BLaER1 treated with 17β-estradiol and CSF1 and Interleukin-3, amounts not matched to agents 10 nM and 100 nM (cell line): ENCODE measurements around the gene SPDYE6.
"Not testable (repeated sequence)": the region's sequence is repeated elsewhere in the genome, so short reads cannot be mapped to it uniquely, and the experiment has no call there.

ENCODE experiments used
- H3K27ac ChIP-seq, 11 experiments: shearing (Covaris generic); formaldehyde crosslinking; 2 replicates each; pipeline ENCODE4 v1.8.1; 2022
- H3K27me3 ChIP-seq, 11 experiments: shearing (Covaris generic); formaldehyde crosslinking; 2 replicates each; pipeline ENCODE4 v1.8.1; 2022
- H3K36me3 ChIP-seq, 11 experiments: shearing (Covaris generic); formaldehyde crosslinking; 2 replicates each; pipeline ENCODE4 v1.8.1; 2022
- H3K4me1 ChIP-seq, 10 experiments: shearing (Covaris generic); formaldehyde crosslinking; 2 replicates each; pipeline ENCODE4 v1.8.1; 2022
- H3K4me2 ChIP-seq, 11 experiments: shearing (Covaris generic); formaldehyde crosslinking; 2 replicates each; pipeline ENCODE4 v1.8.1; 2022
- H3K4me3 ChIP-seq, 10 experiments: shearing (Covaris generic); formaldehyde crosslinking; 2 replicates each; pipeline ENCODE4 v1.8.1; 2022
- H3K9ac ChIP-seq, 11 experiments: shearing (Covaris generic); formaldehyde crosslinking; 2 replicates each; pipeline ENCODE4 v1.8.1; 2022
- H3K9me3 ChIP-seq, 11 experiments: shearing (Covaris generic); formaldehyde crosslinking; replicated peaks in 1 of 11; 2 replicates each; pipeline ENCODE4 v1.8.1; 2022
- H4K20me1 ChIP-seq, 11 experiments: shearing (Covaris generic); formaldehyde crosslinking; 2 replicates each; pipeline ENCODE4 v1.8.1; 2022
- Cebpa-rat ChIP-seq, 11 experiments: shearing (Covaris generic); IDR thresholded peaks; 2 replicates each; pipeline ENCODE4 v1.8.1; 2022

The SPDYE6 gene

GRCh38 chr7:102395592-102395872 lies 39.3 kb upstream of the SPDYE6 start:
- no peaks in the 10 kb centered on the region for H3K27me3 ChIP-seq
- H3K4me1 ChIP-seq, result peaks cover 17 to 24% (median 20%) of the 10 kb centered on the region in 10 experiments
- peak overlapping the region; percentile 83 to 98 (median 90) for H3K4me3 ChIP-seq
- H3K9ac ChIP-seq, result peak overlapping the region; percentile 88 to 96 (median 90)
- no peaks in the 10 kb centered on the region for H3K9me3 ChIP-seq
- H4K20me1 ChIP-seq, result peaks cover 0 to 57% (median 12%) of the 10 kb centered on the region in 11 experiments; a peak in 15 of 22 replicates
- no peak for TF ChIP-seq Cebpa-rat (IDR thresholded peaks at IDR 0.05)
- peak overlapping the region; percentile 54 to 88 (median 81); a peak in 21 of 22 replicates for H3K27ac ChIP-seq
- H3K36me3 ChIP-seq, result peaks cover 32 to 69% (median 62%) of the 10 kb centered on the region in 11 experiments
- H3K4me2 ChIP-seq, result peak overlapping the region; percentile 81 to 99 (median 94)

- Histone ChIP-seq H3K4me1 (peaks cover 17 to 24% (median 20%) of the 10 kb centered on the region in 10 experiments), H3K9me3 (no peaks in the 10 kb centered on the region), H3K4me3 (no peak overlapping the region), H3K36me3 (peaks cover 15 to 61% (median 45%) of the 10 kb centered on the region in 11 experiments), H3K4me2 (no peak overlapping the region), H3K27me3 (no peaks in the 10 kb centered on the region), H3K9ac (no peak overlapping the region), H3K27ac (no peak overlapping the region), H4K20me1 (peaks cover 0 to 68% (median 21%) of the 10 kb centered on the region in 11 experiments; a peak in 14 of 22 replicates)
- TF ChIP-seq Cebpa-rat (IDR thresholded peaks at IDR 0.05), result no peak
Measured at GRCh38 chr7:102393467-102393866, 37.2 kb upstream of the SPDYE6 start.

GRCh38 chr7:102392330-102392729 lies 36.1 kb upstream of the SPDYE6 start:
- H3K4me3 ChIP-seq, result no peak overlapping the region
- no peak overlapping the region for H3K4me2 ChIP-seq
- H3K9ac ChIP-seq, result no peak overlapping the region
- H3K27ac ChIP-seq, result no peak overlapping the region
- TF ChIP-seq Cebpa-rat (IDR thresholded peaks at IDR 0.05), result no peak
- H3K4me1 ChIP-seq, result peaks cover 14 to 25% (median 16%) of the 10 kb centered on the region in 10 experiments
- no peaks in the 10 kb centered on the region for H3K9me3 ChIP-seq
- peaks cover 15 to 61% (median 42%) of the 10 kb centered on the region in 11 experiments for H3K36me3 ChIP-seq
- no peaks in the 10 kb centered on the region for H3K27me3 ChIP-seq
- H4K20me1 ChIP-seq, result peaks cover 0 to 67% (median 21%) of the 10 kb centered on the region in 11 experiments; a peak in 14 of 22 replicates

GRCh38 chr7:102390697-102391484 lies 34.6 kb upstream of the SPDYE6 start:
- no peak for TF ChIP-seq Cebpa-rat (IDR thresholded peaks at IDR 0.05)
- no peaks in the 10 kb centered on the region for H3K9me3 ChIP-seq
- H3K9ac ChIP-seq, result no peak overlapping the region
- H4K20me1 ChIP-seq, result peaks cover 0 to 67% (median 17%) of the 10 kb centered on the region in 11 experiments; a peak in 14 of 22 replicates
- no peak overlapping the region for H3K4me2 ChIP-seq
- peaks cover 8 to 18% (median 10%) of the 10 kb centered on the region in 10 experiments for H3K4me1 ChIP-seq
- H3K36me3 ChIP-seq, result peaks cover 22 to 75% (median 54%) of the 10 kb centered on the region in 11 experiments
- H3K27ac ChIP-seq, result no peak overlapping the region
- no peaks in the 10 kb centered on the region for H3K27me3 ChIP-seq
- H3K4me3 ChIP-seq, result no peak overlapping the region

- Histone ChIP-seq H3K27me3 (no peaks in the 10 kb centered on the region), H3K27ac (no peak overlapping the region)
Measured at GRCh38 chr7:102389810-102390209, 33.6 kb upstream of the SPDYE6 start.

GRCh38 chr7:102387064-102387463 lies 30.8 kb upstream of the SPDYE6 start:
- no peak overlapping the region for H3K27ac ChIP-seq
- H3K4me3 ChIP-seq, result no peak overlapping the region
- H3K36me3 ChIP-seq, result peaks cover 24 to 80% (median 56%) of the 10 kb centered on the region in 11 experiments

More at GRCh38 chr7:102389810-102390209, 33.6 kb upstream of the SPDYE6 start:
- Histone ChIP-seq H3K9ac (no peak overlapping the region), H3K4me1 (peaks cover 0 to 8% (median under 1%) of the 10 kb centered on the region in 10 experiments; a peak in 8 of 20 replicates), H4K20me1 (peaks cover 0 to 58% (median 17%) of the 10 kb centered on the region in 11 experiments; a peak in 15 of 22 replicates), H3K36me3 (peaks cover 22 to 84% (median 61%) of the 10 kb centered on the region in 11 experiments), H3K4me2 (no peak overlapping the region), H3K9me3 (no peaks in the 10 kb centered on the region), H3K4me3 (no peak overlapping the region)
- TF ChIP-seq Cebpa-rat (IDR thresholded peaks at IDR 0.05), result no peak

GRCh38 chr7:102381696-102382425 lies 25.6 kb upstream of the SPDYE6 start:
- H3K9ac ChIP-seq, H3K27ac ChIP-seq, H3K9me3 ChIP-seq, H3K27me3 ChIP-seq, H3K4me3 ChIP-seq, H3K4me2 ChIP-seq: not testable (repeated sequence)
- Histone ChIP-seq H3K36me3 (peaks cover 51 to 100% (median 84%) of the 10 kb centered on the region in 11 experiments), H4K20me1 (peaks cover 0 to 12% (median 2%) of the 10 kb centered on the region in 11 experiments; a peak in 6 of 22 replicates), H3K4me1 (peaks cover 0 to 13% (median 8%) of the 10 kb centered on the region in 10 experiments; a peak in 15 of 20 replicates)

More at GRCh38 chr7:102387064-102387463, 30.8 kb upstream of the SPDYE6 start:
- Histone ChIP-seq H4K20me1 (peaks cover 0 to 47% (median 16%) of the 10 kb centered on the region in 11 experiments; a peak in 15 of 22 replicates), H3K9me3 (no peaks in the 10 kb centered on the region), H3K4me1 (peaks cover 0 to 8% (median 0%) of the 10 kb centered on the region in 10 experiments; a peak in 2 of 20 replicates), H3K27me3 (no peaks in the 10 kb centered on the region), H3K4me2 (no peak overlapping the region), H3K9ac (no peak overlapping the region)
- no peak for TF ChIP-seq Cebpa-rat (IDR thresholded peaks at IDR 0.05)

GRCh38 chr7:102380837-102381236 lies 24.6 kb upstream of the SPDYE6 start:
- not testable (repeated sequence) for H3K9me3 ChIP-seq, H3K4me3 ChIP-seq, H3K27ac ChIP-seq, H3K9ac ChIP-seq, H3K4me2 ChIP-seq, H3K27me3 ChIP-seq, H4K20me1 ChIP-seq
- Histone ChIP-seq H3K4me1 (peaks cover 0 to 17% (median 11%) of the 10 kb centered on the region in 10 experiments; a peak in 15 of 20 replicates), H3K36me3 (peaks cover 48 to 100% (median 81%) of the 10 kb centered on the region in 11 experiments)

- Histone ChIP-seq H3K4me2 (peak overlapping the region in 8 of 11 experiments; percentile 1 to 45 (median 12); a peak in 8 of 22 replicates), H3K27me3 (no peaks in the 10 kb centered on the region), H3K9ac (no peak overlapping the region), H3K4me1 (peaks cover 0 to 17% (median 11%) of the 10 kb centered on the region in 10 experiments; a peak in 15 of 20 replicates), H3K9me3 (no peaks in the 10 kb centered on the region), H3K4me3 (no peak overlapping the region), H3K36me3 (peaks cover 34 to 84% (median 64%) of the 10 kb centered on the region in 11 experiments), H3K27ac (peak overlapping the region in 1 of 11 experiments; percentile 8; a peak in 1 of 22 replicates), H4K20me1 (peaks cover 0 to 20% (median 12%) of the 10 kb centered on the region in 11 experiments; a peak in 11 of 22 replicates)
- no peak for TF ChIP-seq Cebpa-rat (IDR thresholded peaks at IDR 0.05)
Measured at GRCh38 chr7:102376964-102377466, 20.8 kb upstream of the SPDYE6 start.

GRCh38 chr7:102372796-102373195 lies 16.6 kb upstream of the SPDYE6 start:
- H3K4me3 ChIP-seq, H3K4me2 ChIP-seq, H3K27me3 ChIP-seq, H3K27ac ChIP-seq, H3K9ac ChIP-seq: not testable (repeated sequence)
- H3K4me1 ChIP-seq, result peaks cover 0 to 14% (median 11%) of the 10 kb centered on the region in 10 experiments; a peak in 15 of 20 replicates
- H3K9me3 ChIP-seq, result peaks cover 0 to 14% (median 4%) of the 10 kb centered on the region in 11 experiments; a peak in 13 of 22 replicates
- H4K20me1 ChIP-seq, result peaks cover 0 to 20% (median 12%) of the 10 kb centered on the region in 11 experiments; a peak in 11 of 22 replicates
- H3K36me3 ChIP-seq, result peaks cover under 1 to 59% (median 40%) of the 10 kb centered on the region in 11 experiments; a peak in 21 of 22 replicates

- not testable (repeated sequence) for H3K27ac ChIP-seq, H3K27me3 ChIP-seq, H3K4me2 ChIP-seq, H3K4me1 ChIP-seq, H3K9ac ChIP-seq, H3K4me3 ChIP-seq
- Histone ChIP-seq H3K9me3 (peaks cover 0 to 14% (median 4%) of the 10 kb centered on the region in 11 experiments; a peak in 13 of 22 replicates), H3K36me3 (peaks cover 8 to 43% (median 31%) of the 10 kb centered on the region in 11 experiments), H4K20me1 (peaks cover 0 to 29% (median 13%) of the 10 kb centered on the region in 11 experiments; a peak in 14 of 22 replicates)
Measured at GRCh38 chr7:102370038-102370437, 13.8 kb upstream of the SPDYE6 start.

GRCh38 chr7:102365390-102365789 lies 9.1 kb upstream of the SPDYE6 start:
- H3K9ac ChIP-seq, result 0 out of 22 replicates have a peak overlapping the region, but pooled peaks of 1 of the 11 experiments have one; percentile 17
- H3K4me2 ChIP-seq, result peak overlapping the region; percentile 41 to 57 (median 53)
- not testable (repeated sequence) for H3K4me1 ChIP-seq, H3K27me3 ChIP-seq, H3K27ac ChIP-seq
- H3K36me3 ChIP-seq, result peaks cover 8 to 27% (median 21%) of the 10 kb centered on the region in 11 experiments
- H4K20me1 ChIP-seq, result peaks cover 0 to 22% (median 9%) of the 10 kb centered on the region in 11 experiments; a peak in 12 of 22 replicates
- peak overlapping the region in 5 of 10 experiments; percentile 23 to 89 (median 83); a peak in 5 of 20 replicates for H3K4me3 ChIP-seq
- peaks cover 0 to 12% (median 4%) of the 10 kb centered on the region in 11 experiments; a peak in 13 of 22 replicates for H3K9me3 ChIP-seq
